Fibroblast of skin of left biceps (primary cell): ENCODE measurements around the gene PGRMC2.

Experiments used
- DNase-seq, 2 experiments: peaks; one replicate each; pipeline ENCODE4 v3.0.0-alpha.2; 2013; ENCODE audit warnings: low read depth in 2 of 2

PGRMC2 gene

DNA sequence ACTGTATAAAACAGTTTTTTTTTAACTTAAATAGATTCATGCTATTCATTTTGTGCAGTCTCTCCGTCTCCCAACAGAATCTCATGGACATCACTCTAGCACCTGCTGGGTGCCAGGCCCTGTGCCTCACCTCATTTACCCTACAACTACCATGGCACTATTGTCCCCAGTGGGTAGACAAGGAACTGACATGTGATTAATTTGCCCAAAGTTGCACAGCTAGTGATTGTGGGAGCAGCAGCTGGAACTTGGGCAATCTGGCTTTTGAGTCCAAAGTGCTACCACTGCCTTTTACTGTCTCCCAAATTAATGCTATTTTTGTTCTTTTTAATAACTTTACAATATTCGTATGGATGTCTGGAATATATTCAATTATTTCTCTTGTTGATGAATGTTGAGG lies 11.2 kb upstream of the PGRMC2 start:
- no peak for DNase-seq

DNA sequence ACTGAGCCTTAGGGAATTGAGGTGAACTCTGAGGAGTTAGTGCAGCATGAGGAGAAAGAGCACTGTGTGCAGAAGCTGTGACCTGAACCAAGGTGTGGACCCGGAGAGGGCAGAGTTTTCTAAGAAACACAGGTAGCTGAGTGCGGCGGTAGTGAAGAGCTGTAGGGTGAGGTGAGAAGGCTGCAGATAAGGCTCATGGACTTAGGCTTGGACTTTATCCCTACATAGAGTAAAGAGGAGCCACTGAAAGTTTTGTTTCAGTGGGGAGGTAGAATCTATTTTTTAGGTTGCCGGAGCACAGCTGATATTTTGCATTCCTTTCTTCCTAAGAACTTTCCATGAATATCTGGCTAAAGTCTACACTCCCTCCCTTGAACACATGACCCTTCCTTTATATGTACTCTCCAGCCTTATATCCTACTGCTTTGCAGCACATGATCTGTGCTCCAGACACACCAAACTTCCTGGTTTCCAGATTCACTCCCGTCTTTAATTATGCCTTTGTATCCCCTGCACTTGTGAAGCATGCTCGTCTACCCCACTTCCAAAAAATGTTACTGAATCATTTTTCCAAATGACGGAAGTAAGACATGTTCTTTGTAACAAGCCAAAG lies 10.6 kb upstream of the PGRMC2 start:
- no peak for DNase-seq

DNA sequence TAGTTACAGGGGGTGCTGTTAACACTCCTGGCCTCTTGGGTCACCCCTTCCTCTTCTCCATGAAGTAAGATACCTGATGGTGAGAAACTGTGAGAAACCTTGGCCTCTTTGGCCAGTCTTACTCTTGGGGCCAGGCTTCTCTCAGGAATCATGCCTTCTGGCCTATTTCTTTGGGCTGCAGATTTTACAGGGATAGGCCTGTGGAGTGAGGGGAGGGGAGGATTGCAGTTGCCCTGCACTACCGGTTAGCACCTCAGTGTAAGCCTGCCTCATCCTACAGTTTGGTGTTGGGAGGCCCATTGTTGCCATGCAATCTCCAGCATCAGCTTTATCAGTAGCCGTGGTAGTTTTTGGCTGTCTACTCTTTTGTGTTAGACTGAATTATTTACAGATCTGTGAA lies 7.6 kb upstream of the PGRMC2 start:
- no peak for DNase-seq

DNA sequence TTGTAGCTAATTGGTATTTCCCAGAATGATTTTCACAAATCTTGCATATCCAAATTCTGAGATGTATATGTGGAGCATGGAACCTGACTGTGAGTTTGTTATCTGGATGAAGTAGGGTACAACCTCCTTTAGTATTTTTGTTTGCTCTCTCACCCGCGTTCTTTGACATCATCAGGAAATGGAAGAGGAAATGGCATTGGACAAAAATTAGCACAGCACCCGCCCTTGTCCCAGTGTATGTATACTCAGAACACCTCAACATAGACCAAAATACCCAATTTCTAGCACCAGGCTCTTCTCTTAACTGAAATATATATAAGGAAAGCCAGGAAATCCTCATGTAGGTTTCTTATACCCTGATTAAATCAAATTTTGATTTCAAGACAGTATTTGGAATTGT lies 6.9 kb upstream of the PGRMC2 start:
- no peak for DNase-seq

DNA sequence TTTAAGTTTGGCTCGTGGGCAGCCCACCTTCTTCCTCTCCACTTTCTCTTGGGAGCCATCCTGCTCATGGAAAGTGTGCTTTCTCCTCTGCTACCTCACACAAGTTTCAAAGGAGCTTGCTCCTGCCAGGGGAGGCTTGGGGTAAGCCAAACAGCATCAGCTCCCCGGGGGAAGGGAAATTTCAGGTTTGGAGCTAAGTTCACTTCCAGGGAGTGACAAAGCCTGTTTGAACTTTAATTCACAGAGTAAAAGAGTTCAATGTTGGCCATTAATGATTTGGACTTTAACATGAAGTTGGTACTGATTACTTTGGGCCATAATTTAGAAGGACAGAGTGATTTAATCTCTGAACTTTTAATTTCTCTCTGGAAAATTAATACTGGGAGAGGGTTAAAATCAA lies 4.7 kb upstream of the PGRMC2 start:
- no peak for DNase-seq

DNA sequence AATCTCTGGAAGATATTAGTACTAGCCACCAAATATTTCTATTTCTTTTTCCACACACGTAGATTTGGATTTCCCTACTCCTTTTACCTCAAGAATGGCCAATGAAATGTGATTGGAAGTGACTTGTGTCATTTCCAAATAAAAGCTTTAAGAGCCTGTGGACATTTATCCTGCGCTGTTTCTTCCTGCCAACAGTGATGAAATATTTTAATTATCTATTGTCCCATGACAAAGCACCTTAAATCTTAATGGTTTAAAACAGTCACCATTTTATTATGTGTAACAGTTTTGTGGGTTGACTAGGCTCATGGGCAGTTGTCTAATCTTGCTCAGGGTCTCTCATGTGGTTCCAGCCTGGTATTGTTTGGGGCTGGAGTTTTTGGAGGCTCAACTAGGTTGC lies 3.5 kb upstream of the PGRMC2 start:
- no peak for DNase-seq

DNA sequence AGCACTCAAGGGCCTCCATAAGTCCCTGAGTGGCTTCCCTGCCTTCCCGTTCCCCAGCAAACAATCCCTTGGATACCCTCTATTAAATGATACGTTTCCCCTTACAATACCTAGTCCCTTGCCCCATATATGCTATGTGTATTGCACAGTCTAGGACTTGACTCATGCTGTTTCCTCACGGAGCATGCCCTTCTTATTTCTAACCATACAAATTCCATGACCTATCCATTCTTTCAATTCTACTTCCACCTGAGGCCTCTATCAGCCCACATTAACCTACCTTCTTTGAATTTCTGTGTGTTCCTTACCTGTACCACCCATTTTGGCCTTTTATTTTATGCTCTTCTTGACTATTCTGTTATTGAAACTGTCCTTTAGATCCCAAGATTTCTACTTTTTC lies 2.9 kb upstream of the PGRMC2 start:
- no peak for DNase-seq

DNA sequence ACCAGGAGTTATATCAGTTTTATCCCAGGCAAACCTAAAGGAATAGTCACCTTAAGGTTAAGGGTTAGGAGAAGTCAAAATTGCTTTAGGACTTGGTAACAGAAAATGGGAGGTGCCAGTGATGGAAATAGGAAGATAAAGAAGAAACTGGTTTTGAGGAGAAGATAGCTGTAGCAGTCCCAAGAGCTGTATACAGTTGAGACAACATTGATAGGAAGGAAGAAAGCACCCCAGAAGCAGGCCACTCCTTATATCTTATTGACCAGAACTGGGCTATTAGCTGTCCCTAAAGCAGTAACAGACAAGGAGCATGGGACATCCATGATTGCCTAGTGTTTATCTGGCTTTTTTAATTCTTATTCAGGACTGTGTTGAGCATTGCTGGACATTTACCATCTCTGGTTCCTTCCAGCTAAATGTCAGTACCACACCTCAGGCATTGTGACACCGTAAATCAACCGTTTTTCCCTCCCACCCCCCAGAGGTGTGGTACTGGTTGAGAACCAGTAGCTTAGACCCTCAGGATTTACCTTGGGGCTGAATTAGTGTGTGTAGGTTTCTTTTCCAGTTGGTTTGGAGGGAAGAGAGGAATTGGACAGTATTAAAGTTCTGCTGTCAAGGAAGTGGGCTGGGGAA lies 2.0 kb upstream of the PGRMC2 start:
- DNase-seq = no peak

DNA sequence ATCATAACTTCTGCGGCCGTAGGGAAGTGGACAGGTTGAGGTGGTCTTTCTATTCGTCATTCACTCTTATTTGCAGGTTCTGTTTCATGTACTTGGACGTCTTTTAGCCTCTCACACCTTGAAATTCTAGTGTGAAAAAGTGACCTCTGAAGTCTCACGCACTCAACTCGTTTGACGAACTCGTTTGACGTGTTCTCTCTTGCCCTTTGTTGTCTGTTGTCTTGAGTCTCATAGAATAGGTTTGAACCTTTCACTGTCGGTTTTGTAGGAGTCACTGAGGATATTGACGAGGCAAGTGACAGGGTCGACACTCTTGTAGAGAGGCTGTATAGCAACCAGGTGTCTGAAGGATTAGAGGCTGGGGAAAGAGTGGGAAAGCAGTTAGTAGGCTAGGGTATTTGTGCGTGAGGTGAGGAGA lies 1.1 kb upstream of the PGRMC2 start:
- DNase-seq = no peak

DNA sequence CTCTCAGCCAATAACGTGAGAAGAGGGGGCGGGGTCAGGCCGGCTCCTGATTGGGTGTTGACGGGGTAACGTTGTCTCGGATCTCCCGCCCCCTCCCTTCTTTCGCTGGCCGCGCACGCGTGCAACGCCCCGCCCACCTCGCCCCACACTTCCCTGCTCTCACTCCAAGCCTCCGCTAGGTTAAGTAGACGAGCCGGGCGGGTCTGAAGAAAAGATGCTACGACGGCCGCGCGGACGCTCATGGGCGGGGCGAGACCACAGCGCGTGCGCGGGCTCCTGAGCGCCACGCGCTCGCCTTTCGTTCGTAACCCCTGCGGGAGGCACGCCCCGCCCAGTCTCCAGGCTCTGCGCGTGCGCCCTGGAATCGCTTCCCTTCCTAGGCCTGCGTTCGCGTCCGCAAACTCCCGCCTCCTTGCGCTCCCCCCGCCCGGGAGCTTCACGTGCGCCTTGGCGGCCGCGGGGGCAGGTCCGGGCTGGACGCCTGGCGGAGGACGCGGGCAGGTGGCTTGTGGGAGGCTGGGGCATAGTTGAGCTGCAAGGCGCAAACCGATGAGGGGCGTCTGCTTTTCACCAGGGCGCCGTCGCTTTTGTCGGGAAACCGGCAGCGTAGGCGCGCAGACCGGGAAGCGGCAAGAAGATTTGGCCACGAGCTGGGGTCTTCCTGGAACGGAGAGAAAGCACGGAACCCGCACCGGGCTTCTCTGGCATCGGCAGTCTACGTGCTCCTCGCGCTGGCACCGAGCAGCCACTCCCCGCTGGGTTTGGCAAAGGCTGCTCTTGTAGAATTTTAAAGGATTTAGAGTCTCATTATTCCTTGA lies 467 bp upstream of the PGRMC2 start:
- DNase-seq = peak; percentile 99

DNA sequence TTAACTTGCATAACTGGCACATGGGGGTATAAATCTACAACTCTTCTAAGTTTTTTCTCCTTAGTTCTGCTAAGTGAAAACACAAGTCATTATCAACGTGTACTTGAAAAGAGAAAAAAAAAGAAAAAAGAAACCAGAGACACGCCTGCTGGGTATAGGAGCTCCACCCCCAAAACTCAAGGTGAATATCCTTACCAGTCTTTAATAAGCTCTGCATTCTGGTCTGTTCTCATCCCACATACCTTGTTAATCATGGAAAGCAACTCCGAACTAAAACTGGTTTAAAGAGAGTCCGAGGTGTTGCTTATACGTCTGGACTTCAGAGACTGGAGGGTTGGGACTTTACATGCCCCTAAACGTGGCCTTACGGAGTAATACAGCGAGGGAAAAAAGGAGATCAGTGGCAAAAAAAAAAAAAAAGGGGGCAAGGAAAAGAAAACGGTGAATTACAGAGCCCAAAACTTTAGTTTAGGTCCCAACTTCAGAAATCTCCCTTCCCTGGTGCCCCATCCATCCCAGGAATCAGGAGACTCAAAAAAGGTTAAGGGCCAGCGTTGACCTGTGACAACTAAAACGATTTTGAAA lies 1.0 kb downstream of the PGRMC2 start:
- peak; percentile 27 to 28 for DNase-seq

DNA sequence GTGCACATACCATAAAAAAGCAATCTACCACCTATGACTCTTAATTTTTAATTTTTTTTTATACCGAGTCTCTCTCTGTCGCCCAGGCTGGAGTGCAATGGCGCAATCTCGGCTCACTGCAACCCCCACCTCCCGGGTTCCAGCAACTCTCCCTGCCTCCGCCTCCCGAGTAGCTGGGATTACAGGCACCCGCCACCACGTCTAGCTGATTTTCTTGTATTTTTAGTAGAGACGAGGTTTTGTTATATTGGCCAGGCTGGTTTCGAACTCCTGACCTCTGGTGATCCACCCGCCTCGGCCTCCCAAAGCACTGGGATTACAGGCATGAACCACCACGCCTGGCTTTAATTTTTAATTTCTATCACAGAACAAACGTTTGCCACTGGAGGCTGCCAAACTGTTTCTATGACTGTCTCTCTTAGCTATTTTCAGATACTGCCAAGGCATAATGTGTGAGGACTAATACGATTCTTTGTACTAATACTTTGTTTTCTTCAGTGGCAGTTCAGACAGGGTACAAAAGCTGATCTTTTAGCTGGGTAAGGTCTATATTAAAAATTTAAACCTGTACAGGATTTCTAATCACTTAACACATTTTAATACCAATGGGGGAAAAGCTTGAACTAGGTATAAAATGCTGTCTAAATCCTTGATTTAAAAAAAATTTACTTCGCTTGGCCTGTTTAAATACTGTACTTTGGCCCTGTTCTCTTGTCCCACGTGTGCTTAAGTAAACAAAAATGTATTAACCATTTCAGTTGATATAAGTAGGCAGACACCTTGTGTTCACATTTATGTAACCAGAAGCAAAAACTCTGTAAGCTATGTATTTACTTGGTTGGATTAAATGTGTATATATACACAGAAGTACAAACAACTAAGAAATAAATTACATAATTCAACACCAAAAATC lies 2.3 kb downstream of the PGRMC2 start:
- DNase-seq = no peak

DNA sequence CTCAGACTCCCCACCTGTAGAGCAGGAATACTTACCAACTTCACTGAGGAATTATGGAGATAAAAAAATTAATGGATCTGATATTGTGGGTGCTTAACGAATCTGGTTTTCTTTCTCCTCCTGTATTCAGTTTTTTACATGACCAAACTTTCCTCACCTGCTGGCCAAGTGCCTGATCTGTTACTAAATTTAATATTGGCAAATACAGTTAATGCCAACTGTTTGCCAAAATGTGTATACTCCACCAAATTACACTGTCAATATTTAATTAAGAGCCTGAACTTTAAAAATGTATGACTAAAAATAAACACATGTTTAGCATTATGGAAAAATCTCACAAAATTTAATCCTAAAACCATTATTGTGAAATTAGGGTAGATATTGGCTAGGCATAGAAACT lies 3.3 kb downstream of the PGRMC2 start:
- DNase-seq = no peak

DNA sequence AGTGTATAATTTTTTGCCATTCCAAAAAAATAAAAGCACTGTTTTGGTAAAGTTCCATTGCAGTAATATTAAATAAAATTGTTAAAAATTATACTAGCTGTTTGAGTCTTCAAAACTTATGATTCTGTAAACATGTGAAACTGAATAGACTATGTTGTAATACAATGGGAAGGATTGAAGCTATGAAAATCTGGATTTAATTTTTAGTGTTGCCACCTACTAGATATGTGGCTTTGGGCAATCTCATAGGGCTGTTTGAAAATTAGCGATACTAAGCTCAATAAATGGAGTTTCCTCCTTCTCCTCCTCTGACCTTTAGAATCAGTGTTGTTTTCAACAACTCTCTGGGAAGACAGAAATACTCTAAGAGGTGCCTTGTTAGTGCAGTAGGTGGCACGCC lies 4.5 kb downstream of the PGRMC2 start:
- no peak for DNase-seq

DNA sequence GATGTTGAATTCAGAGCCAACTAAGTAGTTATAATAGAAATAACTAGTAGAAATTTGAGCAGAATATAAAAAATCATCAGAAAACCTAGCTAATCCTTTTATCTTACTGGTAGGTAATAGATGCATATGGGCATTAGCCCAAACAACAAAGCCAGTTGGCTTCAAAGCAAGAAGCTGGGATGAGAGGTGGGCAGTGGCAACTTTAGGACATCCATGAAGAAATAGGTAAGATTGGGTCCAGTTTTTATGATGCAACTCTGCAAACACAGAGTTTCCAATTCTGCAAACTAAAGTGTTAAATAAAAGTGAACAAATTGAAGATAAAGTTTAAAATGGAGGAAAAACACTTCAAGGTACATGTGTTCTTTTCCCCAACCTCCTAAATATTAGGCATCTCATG lies 5.1 kb downstream of the PGRMC2 start:
- DNase-seq = no peak

DNA sequence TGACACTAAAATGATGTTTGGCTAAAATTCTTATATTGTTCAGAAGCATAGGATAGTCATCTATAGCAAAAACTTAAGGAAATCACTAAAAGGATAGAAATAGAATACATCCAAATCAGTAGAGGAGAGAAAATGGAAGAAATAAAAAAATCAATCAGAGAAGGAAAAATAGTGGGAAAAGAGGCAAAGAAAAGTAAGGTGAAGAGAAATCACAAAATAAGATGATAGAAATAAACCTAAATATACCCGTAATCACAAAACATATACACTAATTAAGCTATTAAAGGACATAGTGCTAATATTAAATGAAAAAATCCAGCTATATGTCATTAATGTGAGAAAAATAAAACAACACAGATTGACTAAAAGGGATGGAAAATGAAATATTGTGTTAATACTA lies 6.3 kb downstream of the PGRMC2 start:
- DNase-seq = no peak

DNA sequence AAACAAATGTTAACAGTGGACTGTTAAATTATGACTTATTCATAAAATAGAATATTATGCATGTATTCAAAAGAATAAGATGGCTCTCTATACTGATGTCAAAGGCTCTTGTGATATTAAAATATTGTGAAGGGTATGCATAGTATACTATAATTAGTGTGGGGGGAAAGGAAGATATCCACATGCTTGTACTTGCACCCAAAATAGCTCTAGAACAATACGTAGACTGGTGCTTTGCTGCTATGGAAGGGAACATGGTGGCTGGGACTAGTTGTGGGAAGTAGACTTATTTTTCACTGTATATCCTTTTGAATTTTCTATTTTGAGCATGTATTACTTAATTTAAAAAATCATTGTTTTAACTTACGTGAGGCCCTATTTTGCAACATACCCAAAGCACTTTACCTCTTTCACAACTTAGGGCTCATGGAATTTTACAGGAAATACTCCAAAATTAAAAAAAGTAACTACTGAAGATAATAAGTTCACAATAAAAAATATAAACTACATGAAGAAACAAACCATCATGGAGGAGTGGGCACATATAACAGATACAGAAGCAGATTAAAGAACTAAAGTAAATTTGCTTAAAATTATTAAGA lies 7.9 kb downstream of the PGRMC2 start:
- DNase-seq = no peak

DNA sequence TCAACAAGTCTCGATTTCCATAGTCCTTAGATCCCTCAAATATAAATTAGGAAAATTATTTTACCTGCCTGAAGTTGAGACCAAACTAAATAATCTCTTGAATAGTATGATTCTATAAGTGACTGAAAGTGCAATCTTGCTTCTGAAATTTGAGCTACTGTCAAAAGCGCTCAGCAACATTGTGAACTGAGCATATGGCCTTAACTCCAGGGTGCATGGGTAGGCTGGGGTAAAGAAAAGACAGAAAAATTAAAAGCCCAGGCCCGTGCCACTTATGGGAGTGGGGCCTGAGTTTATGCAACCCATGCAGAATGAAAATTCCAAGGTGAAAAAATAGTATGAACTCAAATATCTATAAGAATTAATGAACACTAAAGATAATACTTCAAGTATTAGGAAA lies 9.8 kb downstream of the PGRMC2 start:
- DNase-seq = no peak

DNA sequence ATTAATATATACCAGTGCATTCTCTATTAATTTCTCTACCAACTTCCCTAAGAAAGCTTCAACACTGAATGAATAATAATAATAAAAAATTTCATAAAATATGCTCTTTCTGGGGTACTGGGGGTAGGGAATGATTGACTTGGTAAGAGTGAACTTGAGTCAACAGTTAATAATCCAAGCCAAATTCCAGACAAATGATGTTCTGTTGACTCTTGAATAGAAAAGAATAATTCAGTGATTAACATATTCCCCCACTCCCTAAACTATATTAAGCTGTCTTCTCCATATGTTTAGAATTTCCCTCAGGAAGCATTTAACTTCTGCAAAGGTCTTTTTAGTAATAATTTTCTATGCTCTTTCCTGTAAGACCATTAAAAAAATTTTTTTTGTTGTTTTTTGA lies 12.3 kb downstream of the PGRMC2 start:
- DNase-seq = peak; percentile 43 to 45

DNA sequence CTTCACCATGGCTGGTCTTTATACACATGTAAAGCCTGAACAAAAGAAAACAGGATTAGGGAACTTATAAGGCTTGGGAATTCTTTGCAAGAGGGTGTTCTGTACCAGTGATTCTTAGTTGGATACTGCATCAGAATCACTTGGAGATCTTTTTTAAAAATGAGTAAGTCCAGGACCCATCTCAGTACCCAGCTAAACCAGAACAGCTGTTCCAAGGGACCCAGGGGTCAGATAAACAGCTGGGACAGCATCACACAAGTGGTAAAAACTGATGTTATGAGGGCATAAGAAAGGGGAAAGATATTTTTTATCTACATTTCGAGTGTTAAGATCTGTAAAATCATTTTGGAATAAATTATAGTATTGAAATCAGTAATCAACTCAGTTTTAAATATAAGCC lies 16.1 kb downstream of the PGRMC2 start:
- no peak for DNase-seq

DNA sequence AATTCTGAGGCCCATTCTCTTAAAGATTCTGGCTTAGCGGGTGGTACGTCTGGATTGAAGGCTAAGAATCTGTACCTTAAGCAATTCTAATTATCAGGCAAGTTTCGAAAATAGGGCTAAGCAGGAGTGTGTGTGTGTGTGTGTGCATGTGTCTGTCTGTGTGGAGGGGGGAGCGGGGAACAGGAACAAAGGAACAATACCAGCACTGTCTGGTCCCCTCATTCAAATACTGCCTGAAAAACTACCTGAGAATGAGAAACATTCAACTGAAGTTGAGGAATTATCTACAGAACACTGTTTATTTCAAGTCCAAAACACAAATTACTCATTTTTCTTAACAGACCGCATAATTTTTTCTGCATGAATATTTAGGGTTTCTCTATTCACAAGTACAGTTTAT lies 18.6 kb downstream of the PGRMC2 start:
- DNase-seq = no peak
